ENCODE results near the gene PLEKHO2.

The PLEKHO2 gene

GRCh38 chr15:64897345-64897985 is 55.8 kb downstream of the PLEKHO2 start:
- TF ChIP-seq TAF1 (IDR thresholded peaks at IDR 0.05; ENCODE audit: low read depth, low read length) (no peak), POU2F2 (IDR thresholded peaks at IDR 0.05; ENCODE audit: low read depth, low read length) (no peak), PAX5 (IDR thresholded peaks at IDR 0.05; ENCODE audit: insufficient read depth, low read length, severe bottlenecking) (no peak), POLR2AphosphoS5 (IDR thresholded peaks at IDR 0.05; ENCODE audit: low read depth, low read length) (no peak), POLR2A (IDR thresholded peaks at IDR 0.05; ENCODE audit: low read depth, low read length) (no peak), SPI1 (IDR thresholded peaks at IDR 0.05; ENCODE audit: low read depth, low read length) (no peak)
- no peak for FAIRE-seq
- DNase-seq (ENCODE audit: insufficient read length, low spot score), result no peak

GRCh38 chr15:64898406-64898805 is 56.7 kb downstream of the PLEKHO2 start:
- no peak for FAIRE-seq
- DNase-seq (ENCODE audit: insufficient read length, low spot score), result no peak
- TF ChIP-seq POLR2A (IDR thresholded peaks at IDR 0.05; ENCODE audit: low read depth, low read length) (no peak), SPI1 (IDR thresholded peaks at IDR 0.05; ENCODE audit: low read depth, low read length) (no peak), POLR2AphosphoS5 (IDR thresholded peaks at IDR 0.05; ENCODE audit: low read depth, low read length) (no peak)

GRCh38 chr15:64901141-64901540 is 59.4 kb downstream of the PLEKHO2 start:
- FAIRE-seq, result no peak
- no peak for TF ChIP-seq SPI1 (IDR thresholded peaks at IDR 0.05; ENCODE audit: low read depth, low read length)
- TF ChIP-seq POU2F2 (IDR thresholded peaks at IDR 0.05; ENCODE audit: low read depth, low read length), result no peak
- TF ChIP-seq POLR2A (IDR thresholded peaks at IDR 0.05; ENCODE audit: low read depth, low read length), result no peak
- TF ChIP-seq PAX5 (IDR thresholded peaks at IDR 0.05; ENCODE audit: insufficient read depth, low read length, severe bottlenecking), result no peak
- TF ChIP-seq TAF1 (IDR thresholded peaks at IDR 0.05; ENCODE audit: low read depth, low read length), result no peak
- DNase-seq (ENCODE audit: insufficient read length, low spot score), result no peak

GRCh38 chr15:64901914-64902313 is 60.2 kb downstream of the PLEKHO2 start:
- TF ChIP-seq SPI1 (IDR thresholded peaks at IDR 0.05; ENCODE audit: low read depth, low read length) (0 out of 2 replicates have a peak, but pooled peaks have one; percentile 11), POLR2AphosphoS5 (IDR thresholded peaks at IDR 0.05; ENCODE audit: low read depth, low read length) (no peak)
- no peak for DNase-seq (ENCODE audit: insufficient read length, low spot score)
- FAIRE-seq, result no peak

GRCh38 chr15:64902863-64903262 is 61.1 kb downstream of the PLEKHO2 start:
- no peak for FAIRE-seq
- DNase-seq (ENCODE audit: insufficient read length, low spot score), result no peak

DNA sequence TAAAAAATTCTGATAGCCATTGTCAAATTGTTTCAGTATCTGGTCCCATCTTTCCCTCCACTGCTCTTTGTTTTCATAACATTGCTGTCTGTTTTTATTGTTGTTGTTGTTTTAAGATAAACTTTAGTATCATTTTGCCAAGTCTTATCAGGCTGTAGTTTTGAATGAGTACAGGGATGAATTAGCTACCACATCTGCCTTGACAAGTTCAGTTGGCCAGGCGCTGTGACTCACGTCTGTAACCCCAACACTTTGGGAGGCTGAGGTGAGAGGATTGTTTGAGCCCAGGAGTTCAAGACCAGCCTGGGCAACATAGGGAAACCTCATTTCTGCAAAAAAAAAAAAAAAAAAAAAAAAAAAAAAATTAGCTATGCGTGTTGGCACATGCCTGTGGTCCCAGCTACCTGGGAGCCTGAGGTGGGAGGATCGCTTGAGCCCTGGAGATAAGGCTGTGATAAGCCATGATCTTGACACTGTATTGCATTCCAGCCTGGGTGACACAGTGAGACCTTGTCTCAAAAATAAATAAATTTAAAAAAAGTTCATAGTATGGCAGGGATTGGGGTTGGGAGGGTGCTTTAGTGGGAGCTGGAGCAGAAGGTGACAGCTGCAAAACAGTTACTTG is 61.7 kb downstream of the PLEKHO2 start:
- TF ChIP-seq POLR2AphosphoS5 (IDR thresholded peaks at IDR 0.05; ENCODE audit: low read depth, low read length), result no peak
- TF ChIP-seq PAX5 (IDR thresholded peaks at IDR 0.05; ENCODE audit: insufficient read depth, low read length, severe bottlenecking), result no peak
- TF ChIP-seq POLR2A (IDR thresholded peaks at IDR 0.05; ENCODE audit: low read depth, low read length), result no peak
- no peak for TF ChIP-seq SPI1 (IDR thresholded peaks at IDR 0.05; ENCODE audit: low read depth, low read length)
- TF ChIP-seq TAF1 (IDR thresholded peaks at IDR 0.05; ENCODE audit: low read depth, low read length), result no peak
- FAIRE-seq, result no peak
- no peak for DNase-seq (ENCODE audit: insufficient read length, low spot score)

More at GRCh38 chr15:64902863-64903262, 61.1 kb downstream of the PLEKHO2 start:
- no peak for TF ChIP-seq POLR2A (IDR thresholded peaks at IDR 0.05; ENCODE audit: low read depth, low read length)
- TF ChIP-seq POLR2AphosphoS5 (IDR thresholded peaks at IDR 0.05; ENCODE audit: low read depth, low read length), result no peak
- no peak for TF ChIP-seq PAX5 (IDR thresholded peaks at IDR 0.05; ENCODE audit: insufficient read depth, low read length, severe bottlenecking)
- no peak for TF ChIP-seq SPI1 (IDR thresholded peaks at IDR 0.05; ENCODE audit: low read depth, low read length)

DNA sequence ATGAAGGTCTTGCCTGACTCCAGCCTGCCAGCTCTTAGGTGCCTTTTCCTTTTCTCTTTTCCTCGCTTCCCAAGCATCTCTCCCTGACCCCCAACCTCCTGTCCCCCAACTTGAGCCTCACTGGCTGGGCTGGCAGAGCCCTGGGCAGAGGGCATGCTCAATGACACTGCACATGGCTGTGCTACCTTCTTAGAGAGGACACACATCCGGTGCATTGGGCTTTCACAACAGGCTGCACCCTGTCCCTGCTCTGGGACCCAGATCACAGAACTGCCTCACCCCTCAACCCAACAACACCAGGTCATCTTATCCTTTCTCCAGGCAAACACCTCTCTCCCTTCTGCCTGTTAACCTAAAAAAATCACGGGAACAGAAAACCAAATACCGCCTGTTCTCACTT is 62.5 kb downstream of the PLEKHO2 start:
- TF ChIP-seq POU2F2 (IDR thresholded peaks at IDR 0.05; ENCODE audit: low read depth, low read length), result no peak
- no peak for TF ChIP-seq TAF1 (IDR thresholded peaks at IDR 0.05; ENCODE audit: low read depth, low read length)
- no peak for TF ChIP-seq POLR2A (IDR thresholded peaks at IDR 0.05; ENCODE audit: low read depth, low read length)
- TF ChIP-seq SPI1 (IDR thresholded peaks at IDR 0.05; ENCODE audit: low read depth, low read length), result no peak
- TF ChIP-seq POLR2AphosphoS5 (IDR thresholded peaks at IDR 0.05; ENCODE audit: low read depth, low read length), result no peak
- no peak for TF ChIP-seq PAX5 (IDR thresholded peaks at IDR 0.05; ENCODE audit: insufficient read depth, low read length, severe bottlenecking)
- DNase-seq (ENCODE audit: insufficient read length, low spot score), result no peak
- FAIRE-seq, result no peak

DNA sequence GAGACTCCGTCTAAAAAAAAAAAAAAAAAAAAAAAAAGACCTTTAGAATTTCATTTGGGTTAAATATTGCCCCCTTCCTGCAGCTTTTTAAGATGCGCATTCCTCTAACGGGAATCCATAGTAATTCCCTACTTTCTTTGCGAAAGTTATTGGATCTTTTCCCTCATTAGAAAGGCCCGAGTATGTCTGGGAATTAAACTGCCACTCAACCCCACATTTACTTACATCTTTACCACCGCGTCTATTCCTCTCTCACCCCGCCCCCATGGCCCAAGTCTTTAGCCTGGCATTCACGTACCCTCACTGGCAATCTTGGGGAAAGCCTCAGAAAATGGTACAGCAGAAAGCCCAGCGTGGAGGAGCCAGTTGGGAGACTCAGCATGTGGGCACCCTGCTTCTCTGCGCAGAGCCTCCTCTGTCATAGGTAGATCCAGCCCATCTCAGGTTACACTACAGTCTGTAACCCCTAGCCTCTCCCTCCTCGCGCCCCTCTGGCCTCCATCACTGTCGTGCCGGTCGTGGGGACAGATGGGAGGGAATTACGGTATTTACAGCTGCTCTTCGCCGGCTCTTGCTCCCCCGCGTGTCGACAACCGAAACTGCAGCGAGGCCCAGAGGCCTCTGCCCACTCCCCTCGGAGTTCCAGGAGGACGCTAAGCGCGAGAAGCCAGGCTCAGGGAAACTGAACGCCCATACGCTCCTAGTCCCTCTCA is 63.6 kb downstream of the PLEKHO2 start:
- FAIRE-seq (peak; percentile 85), DNase-seq (ENCODE audit: insufficient read length, low spot score) (peak; percentile 76)
- TF ChIP-seq POLR2AphosphoS5 (IDR thresholded peaks at IDR 0.05; ENCODE audit: low read depth, low read length) (no peak), TAF1 (IDR thresholded peaks at IDR 0.05; ENCODE audit: low read depth, low read length) (no peak), POU2F2 (IDR thresholded peaks at IDR 0.05; ENCODE audit: low read depth, low read length) (0 out of 2 replicates have a peak, but pooled peaks have one; percentile 32)

GRCh38 chr15:64905941-64906340 is 64.2 kb downstream of the PLEKHO2 start:
- DNase-seq (ENCODE audit: insufficient read length, low spot score) (no peak), FAIRE-seq (no peak)
- no peak for TF ChIP-seq SPI1 (IDR thresholded peaks at IDR 0.05; ENCODE audit: low read depth, low read length)
- TF ChIP-seq TAF1 (IDR thresholded peaks at IDR 0.05; ENCODE audit: low read depth, low read length), result no peak
- TF ChIP-seq POLR2AphosphoS5 (IDR thresholded peaks at IDR 0.05; ENCODE audit: low read depth, low read length), result no peak
- no peak for TF ChIP-seq POU2F2 (IDR thresholded peaks at IDR 0.05; ENCODE audit: low read depth, low read length)
- TF ChIP-seq PAX5 (IDR thresholded peaks at IDR 0.05; ENCODE audit: insufficient read depth, low read length, severe bottlenecking), result no peak
- no peak for TF ChIP-seq POLR2A (IDR thresholded peaks at IDR 0.05; ENCODE audit: low read depth, low read length)

DNA sequence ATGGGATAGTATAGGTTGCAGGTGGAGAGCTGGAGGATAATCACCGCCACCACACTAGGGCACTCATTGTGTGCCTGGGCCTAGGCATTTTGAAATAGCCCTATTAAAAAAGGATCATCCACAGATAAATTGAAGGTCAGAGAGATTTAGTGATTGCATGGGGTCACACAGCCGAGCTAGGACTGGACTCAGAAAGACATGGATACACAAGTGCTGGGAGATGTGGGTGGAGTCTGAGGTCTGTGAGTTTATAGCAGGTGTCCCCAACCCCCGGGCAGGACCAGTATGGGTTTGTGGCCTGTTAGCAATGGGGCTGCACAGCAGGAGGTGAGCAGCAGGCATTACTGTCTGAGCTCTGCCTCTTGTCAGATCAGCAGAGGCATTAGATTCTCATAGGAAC is 64.7 kb downstream of the PLEKHO2 start:
- DNase-seq (ENCODE audit: insufficient read length, low spot score) (no peak), FAIRE-seq (no peak)
- TF ChIP-seq PAX5 (IDR thresholded peaks at IDR 0.05; ENCODE audit: insufficient read depth, low read length, severe bottlenecking), result no peak
- no peak for TF ChIP-seq POLR2AphosphoS5 (IDR thresholded peaks at IDR 0.05; ENCODE audit: low read depth, low read length)
- no peak for TF ChIP-seq SPI1 (IDR thresholded peaks at IDR 0.05; ENCODE audit: low read depth, low read length)
- TF ChIP-seq POU2F2 (IDR thresholded peaks at IDR 0.05; ENCODE audit: low read depth, low read length), result no peak
- no peak for TF ChIP-seq POLR2A (IDR thresholded peaks at IDR 0.05; ENCODE audit: low read depth, low read length)
- TF ChIP-seq TAF1 (IDR thresholded peaks at IDR 0.05; ENCODE audit: low read depth, low read length), result no peak
